Nephron progenitor cell (in vitro differentiated cells): ENCODE data around the gene KRTAP5-4.
A peak's percentile ranks its signal among the peaks of the same experiment; 100 is the strongest.
"Not testable (repeated sequence)": the region's sequence is repeated elsewhere in the genome, so short reads cannot be mapped to it uniquely, and the experiment has no call there.

Source experiments
- DNase-seq: peaks from one replicate; pipeline ENCODE4 v3.0.0; 2021
- H3K27ac Mint-ChIP-seq: 2 replicates; pipeline ENCODE4 v1.8.0; 2021; ENCODE audit warnings: mild to moderate bottlenecking, moderate library complexity, mixed read lengths
- H3K27me3 Mint-ChIP-seq: 2 replicates; pipeline ENCODE4 v1.8.0; 2021; ENCODE audit warnings: mild to moderate bottlenecking, low read depth, mixed read lengths; ENCODE audit not compliant: poor library complexity
- H3K36me3 Mint-ChIP-seq: 2 replicates; pipeline ENCODE4 v1.8.0; 2021; ENCODE audit warnings: low read depth, mixed read lengths
- H3K4me1 Mint-ChIP-seq: 2 replicates; pipeline ENCODE4 v1.8.0; 2021; ENCODE audit warnings: mixed read lengths
- H3K4me3 Mint-ChIP-seq: 2 replicates; pipeline ENCODE4 v1.8.0; 2021; ENCODE audit warnings: mild to moderate bottlenecking, moderate library complexity, mixed read lengths
- H3K9me3 Mint-ChIP-seq: 2 replicates; pipeline ENCODE4 v1.8.0; 2021; ENCODE audit warnings: mild to moderate bottlenecking, moderate library complexity, mixed read lengths
- CTCF ChIP-seq: fragments of 200-600 bp; sonication (generic); IDR thresholded peaks from 2 replicates; pipeline ENCODE4 v1.5.0; 2021; ENCODE audit warnings: antibody characterized with exemption

Gene KRTAP5-4

GRCh38 chr11:1622086-1622485 lies at the start of gene KRTAP5-4:
KRTAP5-4 (minus strand) TSS chr11:1622138; CDS start chr11:1622093, 45 bp downstream.
- no peak for TF ChIP-seq CTCF
- peaks cover 13% of the 10 kb centered on the region for H3K9me3 Mint-ChIP-seq
- peaks cover 46% of the 10 kb centered on the region for H3K27me3 Mint-ChIP-seq
- no peaks in the 10 kb centered on the region for H3K36me3 Mint-ChIP-seq
- peak within 1 kb of the TSS; percentile 43 for H3K27ac Mint-ChIP-seq
- no peak within 1 kb of the TSS for H3K4me3 Mint-ChIP-seq
- DNase-seq: no peak
- H3K4me1 Mint-ChIP-seq: peaks cover 20% of the 10 kb centered on the region

DNA sequence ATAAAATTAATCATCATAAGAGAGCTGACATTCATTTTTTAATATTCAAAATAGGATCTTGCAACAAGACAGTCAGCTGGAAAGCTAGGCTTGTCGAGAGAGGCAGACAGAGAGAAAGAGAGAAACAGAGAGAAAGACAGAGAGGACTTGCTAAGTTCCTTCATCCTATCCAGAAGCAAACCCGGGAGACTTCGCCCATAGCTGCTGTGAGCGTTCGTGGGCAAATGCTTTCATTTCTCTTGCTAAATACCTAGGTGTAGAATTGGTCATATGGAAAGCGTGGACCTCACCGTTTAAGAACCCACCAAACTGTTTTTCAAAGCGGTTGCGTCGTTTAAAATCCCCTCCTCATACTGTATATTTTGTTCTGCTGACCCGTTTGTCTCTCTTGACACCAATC lies 49.7 kb upstream of the KRTAP5-4 start:
- H3K4me3 Mint-ChIP-seq: no peak overlapping the region
- no peak for DNase-seq
- peaks cover 22% of the 10 kb centered on the region for H3K9me3 Mint-ChIP-seq
- TF ChIP-seq CTCF: no peak
- peaks cover 27% of the 10 kb centered on the region for H3K27me3 Mint-ChIP-seq
- peaks cover 5% of the 10 kb centered on the region for H3K36me3 Mint-ChIP-seq
- no peak overlapping the region for H3K27ac Mint-ChIP-seq
- H3K4me1 Mint-ChIP-seq: peaks cover 55% of the 10 kb centered on the region

DNA sequence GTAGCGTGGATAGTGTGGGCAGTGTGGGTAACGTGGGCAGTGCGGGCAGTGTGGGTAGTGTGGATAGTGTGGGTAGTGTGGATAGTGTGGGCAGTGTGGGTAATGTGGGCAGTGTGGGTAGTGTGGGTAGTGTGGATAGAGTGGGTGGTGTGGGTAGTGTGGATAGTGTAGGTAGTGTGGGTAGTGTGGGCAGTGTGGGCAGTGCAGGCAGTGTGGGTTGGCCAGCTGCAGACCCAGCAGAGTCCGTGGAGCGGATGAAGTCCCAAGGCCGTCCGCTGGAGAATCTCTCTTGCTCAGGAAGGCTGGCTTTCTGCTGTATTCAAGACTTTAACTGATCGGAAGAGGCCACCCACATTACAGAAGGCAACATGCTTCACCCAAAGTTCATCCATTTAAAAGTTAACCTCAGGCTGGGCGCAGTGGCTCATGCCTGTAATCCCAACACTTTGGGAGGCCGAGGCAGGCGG lies 49.0 kb upstream of the KRTAP5-4 start:
- DNase-seq: no peak
- H3K27ac Mint-ChIP-seq: no peak overlapping the region
- H3K27me3 Mint-ChIP-seq: peaks cover 24% of the 10 kb centered on the region
- no peak for TF ChIP-seq CTCF
- H3K4me1 Mint-ChIP-seq: peaks cover 52% of the 10 kb centered on the region
- peaks cover 5% of the 10 kb centered on the region for H3K36me3 Mint-ChIP-seq
- no peak overlapping the region for H3K4me3 Mint-ChIP-seq
- peaks cover 22% of the 10 kb centered on the region for H3K9me3 Mint-ChIP-seq

DNA sequence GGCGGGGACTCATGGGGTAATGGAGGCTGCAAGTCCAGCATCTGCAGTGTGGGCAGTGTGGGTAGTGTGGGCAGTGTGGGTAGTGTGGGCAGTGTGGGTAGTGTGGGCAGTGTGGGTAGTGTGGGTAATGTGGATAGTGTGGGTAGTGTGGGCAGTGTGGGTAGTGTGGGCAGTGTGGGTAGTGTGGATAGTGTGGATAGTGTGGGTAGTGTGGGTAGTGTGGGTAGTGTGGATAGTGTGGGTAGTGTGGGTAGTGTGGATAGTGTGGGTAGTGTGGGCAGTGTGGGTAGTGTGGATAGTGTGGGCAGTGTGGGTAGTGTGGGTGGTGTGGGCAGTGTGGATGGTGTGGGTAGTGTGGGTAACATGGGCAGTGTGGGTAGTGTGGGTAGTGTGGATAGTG lies 48.5 kb upstream of the KRTAP5-4 start:
- Mint-ChIP-seq H3K9me3 (peaks cover 22% of the 10 kb centered on the region), H3K4me1 (peaks cover 48% of the 10 kb centered on the region), H3K27me3 (peaks cover 24% of the 10 kb centered on the region)
- not testable (repeated sequence) for DNase-seq, H3K27ac Mint-ChIP-seq, H3K36me3 Mint-ChIP-seq, H3K4me3 Mint-ChIP-seq

GRCh38 chr11:1669546-1670218 lies 47.7 kb upstream of the KRTAP5-4 start:
- TF ChIP-seq CTCF: no peak
- peaks cover 45% of the 10 kb centered on the region for H3K4me1 Mint-ChIP-seq
- H3K9me3 Mint-ChIP-seq: peaks cover 22% of the 10 kb centered on the region
- peaks cover 20% of the 10 kb centered on the region for H3K27me3 Mint-ChIP-seq
- H3K4me3 Mint-ChIP-seq: no peak overlapping the region
- H3K27ac Mint-ChIP-seq: no peak overlapping the region
- H3K36me3 Mint-ChIP-seq: peaks cover 5% of the 10 kb centered on the region
- no peak for DNase-seq

GRCh38 chr11:1668911-1669473 lies 47.1 kb upstream of the KRTAP5-4 start:
- peaks cover 5% of the 10 kb centered on the region for H3K36me3 Mint-ChIP-seq
- no peak overlapping the region for H3K27ac Mint-ChIP-seq
- H3K27me3 Mint-ChIP-seq: peaks cover 13% of the 10 kb centered on the region
- H3K4me1 Mint-ChIP-seq: peaks cover 38% of the 10 kb centered on the region
- DNase-seq: no peak
- peaks cover 22% of the 10 kb centered on the region for H3K9me3 Mint-ChIP-seq
- TF ChIP-seq CTCF: no peak
- H3K4me3 Mint-ChIP-seq: no peak overlapping the region
